ENCODE measurements around the gene ZCCHC2.
A peak's percentile ranks its signal among the peaks of the same experiment; 100 is the strongest.

The ZCCHC2 gene

GRCh38 chr18:62496262-62496661, 26.6 kb upstream of the ZCCHC2 start:
- Histone ChIP-seq H3K4me1 (ENCODE audit: control insufficient read depth in 1 of 2, insufficient read depth in 1 of 2, low read depth in 1 of 2, low read length in 1 of 2) (peaks cover 13 to 14% of the 10 kb centered on the region in 2 experiments), H3K9me3 (no peaks in the 10 kb centered on the region), H3K36me3 (no peaks in the 10 kb centered on the region), H3K27ac (no peak overlapping the region), H3K27me3 (no peaks in the 10 kb centered on the region), H3K4me3 (ENCODE audit: low read depth in 1 of 2, low read length in 1 of 2) (no peak overlapping the region)
- TF ChIP-seq, protein P1, sequence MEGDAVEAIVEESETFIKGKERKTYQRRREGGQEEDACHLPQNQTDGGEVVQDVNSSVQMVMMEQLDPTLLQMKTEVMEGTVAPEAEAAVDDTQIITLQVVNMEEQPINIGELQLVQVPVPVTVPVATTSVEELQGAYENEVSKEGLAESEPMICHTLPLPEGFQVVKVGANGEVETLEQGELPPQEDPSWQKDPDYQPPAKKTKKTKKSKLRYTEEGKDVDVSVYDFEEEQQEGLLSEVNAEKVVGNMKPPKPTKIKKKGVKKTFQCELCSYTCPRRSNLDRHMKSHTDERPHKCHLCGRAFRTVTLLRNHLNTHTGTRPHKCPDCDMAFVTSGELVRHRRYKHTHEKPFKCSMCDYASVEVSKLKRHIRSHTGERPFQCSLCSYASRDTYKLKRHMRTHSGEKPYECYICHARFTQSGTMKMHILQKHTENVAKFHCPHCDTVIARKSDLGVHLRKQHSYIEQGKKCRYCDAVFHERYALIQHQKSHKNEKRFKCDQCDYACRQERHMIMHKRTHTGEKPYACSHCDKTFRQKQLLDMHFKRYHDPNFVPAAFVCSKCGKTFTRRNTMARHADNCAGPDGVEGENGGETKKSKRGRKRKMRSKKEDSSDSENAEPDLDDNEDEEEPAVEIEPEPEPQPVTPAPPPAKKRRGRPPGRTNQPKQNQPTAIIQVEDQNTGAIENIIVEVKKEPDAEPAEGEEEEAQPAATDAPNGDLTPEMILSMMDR (IDR thresholded peaks at IDR 0.05), result no peak

GRCh38 chr18:62497190-62497772, 25.5 kb upstream of the ZCCHC2 start:
- H3K4me1 ChIP-seq (ENCODE audit: control insufficient read depth in 1 of 2, insufficient read depth in 1 of 2, low read depth in 1 of 2, low read length in 1 of 2), result peaks cover 13 to 14% of the 10 kb centered on the region in 2 experiments
- TF ChIP-seq, protein P1 (IDR thresholded peaks at IDR 0.05), result no peak
- no peaks in the 10 kb centered on the region for H3K36me3 ChIP-seq
- no peaks in the 10 kb centered on the region for H3K9me3 ChIP-seq
- no peak overlapping the region for H3K27ac ChIP-seq
- no peaks in the 10 kb centered on the region for H3K27me3 ChIP-seq
- no peak overlapping the region for H3K4me3 ChIP-seq (ENCODE audit: low read depth in 1 of 2, low read length in 1 of 2)

- TF ChIP-seq, protein P1 (IDR thresholded peaks at IDR 0.05), result no peak
- H3K9me3 ChIP-seq, result no peaks in the 10 kb centered on the region
- H3K27ac ChIP-seq, result no peak overlapping the region
- H3K36me3 ChIP-seq, result no peaks in the 10 kb centered on the region
- H3K4me1 ChIP-seq (ENCODE audit: control insufficient read depth in 1 of 2, insufficient read depth in 1 of 2, low read depth in 1 of 2, low read length in 1 of 2), result peaks cover 13 to 14% of the 10 kb centered on the region in 2 experiments
- H3K27me3 ChIP-seq, result no peaks in the 10 kb centered on the region
- H3K4me3 ChIP-seq (ENCODE audit: low read depth in 1 of 2, low read length in 1 of 2), result peak overlapping the region in 1 of 2 experiments; percentile 40
Observed at GRCh38 chr18:62498616-62499262, 24.1 kb upstream of the ZCCHC2 start.

- Histone ChIP-seq H3K36me3 (no peaks in the 10 kb centered on the region), H3K4me3 (ENCODE audit: low read depth in 1 of 2, low read length in 1 of 2) (peak overlapping the region; percentile 3 to 40), H3K27ac (no peak overlapping the region), H3K27me3 (no peaks in the 10 kb centered on the region), H3K4me1 (ENCODE audit: control insufficient read depth in 1 of 2, insufficient read depth in 1 of 2, low read depth in 1 of 2, low read length in 1 of 2) (peaks cover 13 to 14% of the 10 kb centered on the region in 2 experiments), H3K9me3 (no peaks in the 10 kb centered on the region)
- TF ChIP-seq, protein P1 (IDR thresholded peaks at IDR 0.05), result no peak
Observed at GRCh38 chr18:62499263-62499650, 23.6 kb upstream of the ZCCHC2 start.

- Histone ChIP-seq H3K4me3 (ENCODE audit: low read depth in 1 of 2, low read length in 1 of 2) (no peak overlapping the region), H3K27ac (no peak overlapping the region)
- TF ChIP-seq, protein P1 (IDR thresholded peaks at IDR 0.05), result no peak
Observed at GRCh38 chr18:62500174-62500573, 22.7 kb upstream of the ZCCHC2 start.

More at GRCh38 chr18:62500174-62500573, 22.7 kb upstream of the ZCCHC2 start:
- Histone ChIP-seq H3K27me3 (no peaks in the 10 kb centered on the region), H3K9me3 (no peaks in the 10 kb centered on the region), H3K4me1 (ENCODE audit: control insufficient read depth in 1 of 2, insufficient read depth in 1 of 2, low read depth in 1 of 2, low read length in 1 of 2) (peaks cover 13 to 14% of the 10 kb centered on the region in 2 experiments), H3K36me3 (no peaks in the 10 kb centered on the region)

Data from neutrophil (primary cell).